K562 (cell line): ENCODE measurements around the gene MID2.

ENCODE experiments used
- CTBP1 ChIP-seq: fragments of 450-650 bp; IDR thresholded peaks from 2 replicates; pipeline ENCODE4 v1.6.1; 2016; ENCODE audit warnings: borderline replicate concordance
- EZH2 ChIP-seq: IDR thresholded peaks from 2 replicates; pipeline ENCODE4 v1.6.1; 2012; ENCODE audit warnings: low read depth, mild to moderate bottlenecking, inconsistent platforms, low read length, borderline replicate concordance
- REST ChIP-seq, 2 experiments: fragments of 450-650 bp; formaldehyde crosslinking in 1 of 2; IDR thresholded peaks; 2 replicates each; pipeline versions ENCODE4 v1.4.0 to v1.6.1; 2014 to 2020; ENCODE audit warnings: mild to moderate bottlenecking in 2 of 2, borderline replicate concordance in 1 of 2, low read depth in 1 of 2
- TBP ChIP-seq: optimal IDR thresholded peaks from 2 replicates; pipeline ENCODE3; 2011; ENCODE audit warnings: low read depth, low read length, improper control_type of control experiment

GRCh38 chrX:107826238-107827029 is 768 bp downstream of the MID2 start:
- TF ChIP-seq REST (IDR thresholded peaks at IDR 0.05; ENCODE audit: borderline replicate concordance) = no peak
- TF ChIP-seq REST (CRISPR knock-in tag; IDR thresholded peaks at IDR 0.05; ENCODE audit: low read depth) = no peak
- TF ChIP-seq TBP = no peak
- no peak for TF ChIP-seq EZH2
- no peak for TF ChIP-seq CTBP1
